Measurements from ENCODE around the gene PFN3.
"Not testable (repeated sequence)": the region's sequence is repeated elsewhere in the genome, so short reads cannot be mapped to it uniquely, and the experiment has no call there.

The PFN3 gene

DNA sequence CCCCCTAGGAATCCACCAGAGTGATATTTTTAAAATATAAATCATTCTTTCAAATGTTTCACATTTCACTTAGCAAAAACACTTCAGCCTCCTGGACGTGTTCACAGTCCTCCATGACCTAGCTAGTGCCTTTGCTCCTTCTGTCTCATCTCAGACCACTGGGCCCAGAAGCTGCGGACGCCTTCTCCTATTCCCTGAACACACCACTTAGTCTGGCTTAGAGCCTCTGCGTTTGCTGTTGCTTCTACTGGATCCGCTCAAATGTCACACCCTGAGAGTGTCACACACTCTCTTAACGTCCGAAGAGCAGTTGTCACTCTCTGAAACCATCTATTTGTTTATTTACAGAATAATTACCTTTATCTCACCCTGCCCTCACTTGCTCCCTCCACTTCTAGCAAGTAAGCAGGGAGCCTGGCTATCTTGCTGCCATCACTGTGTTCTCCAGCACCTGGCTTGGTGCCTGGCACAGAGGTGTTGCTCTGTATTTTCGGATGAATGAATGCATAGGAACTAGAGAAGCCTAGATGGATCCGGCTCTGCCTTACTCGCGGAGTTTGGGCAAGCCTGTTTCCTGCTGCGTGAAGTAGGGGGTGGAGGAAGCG lies 24.8 kb upstream of the PFN3 start:
- no peak for DNase-seq

DNA sequence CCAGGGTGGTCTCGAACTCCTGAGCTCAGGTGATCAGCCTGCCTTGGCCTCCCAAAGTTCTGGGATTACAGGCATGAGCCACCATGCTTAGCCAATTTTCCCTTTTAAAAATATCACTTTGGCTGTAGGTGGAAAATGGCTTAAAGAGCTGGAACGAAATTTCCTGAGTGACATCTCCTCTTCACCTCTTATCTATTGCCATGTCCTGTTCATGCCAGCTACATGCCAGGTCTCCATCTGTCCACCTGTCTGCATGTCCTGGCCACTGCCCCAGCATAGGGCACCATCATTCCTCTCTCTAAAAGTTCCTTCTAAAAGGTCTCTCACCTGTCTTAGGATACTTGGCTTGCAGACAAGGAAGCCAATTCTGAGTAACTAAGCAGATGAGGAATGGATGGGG lies 23.2 kb upstream of the PFN3 start:
- no peak for DNase-seq

DNA sequence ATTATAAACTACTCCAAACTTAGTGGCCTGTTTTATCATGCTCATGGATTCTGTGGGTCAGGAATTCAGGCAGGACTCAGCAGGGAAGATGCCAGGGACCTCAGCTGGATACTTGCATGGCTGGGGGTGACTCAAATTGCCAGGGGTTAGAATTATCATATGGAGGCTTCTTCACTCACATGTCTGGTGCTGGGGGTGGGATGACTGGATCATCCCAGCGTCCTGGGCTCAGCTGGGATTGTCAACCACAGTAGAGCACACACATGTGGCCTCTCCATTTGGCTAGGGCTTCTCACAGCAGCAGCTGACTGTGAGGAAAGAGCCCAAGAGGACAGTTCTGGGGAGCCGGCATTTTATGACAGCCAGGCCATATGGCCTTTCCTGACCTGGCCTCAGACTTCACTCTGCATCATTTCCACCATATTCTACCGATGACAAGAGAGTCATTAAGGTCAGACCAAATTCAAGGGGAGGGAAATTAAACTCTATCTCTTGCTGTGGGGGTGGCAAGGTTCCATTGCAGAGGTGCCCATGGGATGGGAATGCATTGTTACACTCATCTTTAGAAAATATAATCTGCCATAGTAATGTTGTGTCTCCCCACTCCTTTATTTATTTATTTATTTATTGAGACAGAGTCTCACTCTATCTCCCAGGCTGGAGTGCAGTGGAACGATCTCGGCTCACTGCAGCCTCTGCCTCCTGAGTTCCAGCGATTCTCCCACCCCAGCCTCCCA lies 20.8 kb upstream of the PFN3 start:
- no peak for DNase-seq

DNA sequence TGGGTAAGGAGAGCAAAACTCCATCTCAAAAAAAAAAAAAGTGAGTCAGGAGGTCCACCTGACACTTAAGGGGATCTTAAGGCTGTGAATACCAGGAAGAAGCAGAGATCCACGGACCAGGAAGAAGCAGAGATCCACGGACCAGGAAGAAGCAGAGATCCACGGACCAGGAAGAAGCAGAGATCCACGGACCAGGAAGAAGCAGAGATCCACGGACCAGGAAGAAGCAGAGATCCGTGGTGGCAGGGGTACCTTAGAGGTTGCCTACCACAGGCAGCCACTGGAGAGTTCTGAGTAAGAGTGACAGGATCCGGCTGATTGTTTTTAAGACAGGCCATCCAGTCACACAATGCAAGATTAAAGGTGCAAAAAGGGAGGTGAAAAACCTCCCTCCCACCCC lies 20.0 kb upstream of the PFN3 start:
- DNase-seq: not testable (repeated sequence)

GRCh38 chr5:177419046-177419445 lies 18.6 kb upstream of the PFN3 start:
- no peak for DNase-seq

GRCh38 chr5:177417081-177417480 lies 16.6 kb upstream of the PFN3 start:
- not testable (repeated sequence) for DNase-seq

- DNase-seq: no peak
Measured at GRCh38 chr5:177414481-177414880, 14.0 kb upstream of the PFN3 start.

DNA sequence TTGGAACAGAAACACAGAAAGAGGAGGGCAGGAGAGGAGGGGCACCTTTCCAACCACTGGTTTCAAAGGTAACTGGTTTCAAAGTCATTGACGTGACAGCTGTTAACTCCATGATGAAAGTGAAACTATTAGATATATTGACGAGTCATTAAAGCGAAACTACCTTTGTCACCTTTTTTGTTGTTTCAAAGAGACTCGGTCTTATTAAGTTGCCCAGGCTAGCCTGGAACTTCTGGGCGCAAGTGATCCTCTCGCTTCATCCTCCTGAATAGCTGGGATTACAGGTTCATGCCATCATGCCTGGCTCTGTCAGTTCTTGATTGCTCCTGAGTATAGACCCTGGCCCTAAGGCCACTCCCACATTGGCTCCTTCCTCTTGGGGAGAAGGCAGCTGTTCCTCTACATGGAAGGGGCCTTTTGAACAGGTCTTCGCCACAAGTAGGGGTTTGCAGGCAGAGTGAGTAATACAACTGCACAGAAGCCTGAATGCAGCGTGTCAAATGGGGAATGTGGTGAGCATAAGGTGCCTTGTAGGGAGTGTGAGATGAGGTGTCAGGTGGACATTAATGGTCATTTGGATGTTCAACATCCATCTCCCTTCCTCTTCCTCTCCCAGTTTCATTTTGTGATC lies 12.3 kb upstream of the PFN3 start:
- DNase-seq: no peak

GRCh38 chr5:177410575-177410974 lies 10.1 kb upstream of the PFN3 start:
- DNase-seq: no peak

GRCh38 chr5:177409043-177409801 lies 8.8 kb upstream of the PFN3 start, which contains the start of gene F12:
Gene F12 (minus strand): TSS chr5:177409564. CDS start chr5:177409527, 37 bp downstream.
- no peak for DNase-seq

DNA sequence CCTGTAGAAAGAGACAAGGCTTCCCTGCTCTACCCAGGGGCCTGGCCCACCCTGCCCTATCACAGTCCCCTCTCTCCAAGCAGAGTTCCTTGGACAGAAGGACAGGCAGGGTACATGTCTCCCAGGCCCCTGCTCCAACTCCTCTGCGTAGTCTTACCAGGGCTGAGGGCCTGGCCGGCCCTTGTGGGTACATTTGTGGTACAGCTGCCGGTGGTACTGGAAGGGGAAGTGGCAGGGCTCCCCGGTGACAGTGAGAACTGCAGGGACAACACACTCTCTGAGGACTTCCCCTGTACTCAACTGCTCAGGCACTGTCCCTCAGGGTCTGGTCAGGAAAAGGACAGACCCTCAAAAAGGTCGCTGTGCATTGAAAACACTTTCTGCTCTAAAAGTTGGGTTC lies 5.3 kb upstream of the PFN3 start:
- DNase-seq: no peak

- DNase-seq: no peak
Measured at GRCh38 chr5:177405312-177405711, 4.9 kb upstream of the PFN3 start.

- DNase-seq: no peak
Measured at GRCh38 chr5:177404641-177405179, 4.2 kb upstream of the PFN3 start.

GRCh38 chr5:177403792-177404640 lies 3.6 kb upstream of the PFN3 start:
- peak; percentile 46 for DNase-seq

- DNase-seq: peak; percentile 40
Measured at GRCh38 chr5:177403102-177403791, 2.8 kb upstream of the PFN3 start.

DNA sequence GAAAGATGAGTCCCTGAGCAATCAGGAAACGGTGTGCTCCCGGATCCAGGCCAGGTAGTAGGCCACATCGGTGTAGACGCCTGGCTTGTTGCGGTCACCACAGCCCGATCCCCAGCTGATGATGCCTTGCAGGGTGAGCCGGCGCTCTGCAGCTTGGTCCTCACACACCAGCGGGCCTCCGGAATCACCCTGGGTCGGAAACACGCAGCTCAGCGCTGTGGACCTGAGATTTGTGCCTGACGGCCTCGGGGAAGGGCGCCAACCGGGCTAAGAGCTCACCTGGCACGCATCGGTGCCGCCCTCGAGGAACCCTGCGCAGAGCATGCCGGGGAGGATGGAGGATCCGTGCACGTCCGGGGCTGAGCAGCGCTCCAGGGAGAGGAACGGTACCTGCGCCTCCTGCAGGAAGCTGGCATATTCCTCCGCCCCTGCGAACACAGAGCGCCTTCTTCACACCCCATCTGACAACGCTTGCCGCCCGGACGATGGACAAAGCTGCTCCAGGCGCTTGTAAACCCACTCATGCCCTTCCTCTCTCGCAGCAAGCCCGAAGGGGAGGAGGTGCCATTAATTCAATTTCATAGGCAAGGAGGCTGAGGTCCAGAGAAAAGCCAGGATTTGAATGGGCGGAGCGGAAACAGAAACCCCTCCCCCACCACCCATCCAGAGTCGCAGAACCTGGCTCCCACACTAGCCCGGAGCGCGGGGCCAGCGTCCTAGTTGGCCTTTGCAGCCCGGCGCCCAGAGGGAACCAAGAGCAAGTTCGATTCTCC lies 2.0 kb upstream of the PFN3 start:
- DNase-seq: peak; percentile 88

- DNase-seq: no peak
Measured at GRCh38 chr5:177397875-177398390, 2.5 kb downstream of the PFN3 start.

GRCh38 chr5:177396807-177397206 lies 3.7 kb downstream of the PFN3 start:
- no peak for DNase-seq

DNA sequence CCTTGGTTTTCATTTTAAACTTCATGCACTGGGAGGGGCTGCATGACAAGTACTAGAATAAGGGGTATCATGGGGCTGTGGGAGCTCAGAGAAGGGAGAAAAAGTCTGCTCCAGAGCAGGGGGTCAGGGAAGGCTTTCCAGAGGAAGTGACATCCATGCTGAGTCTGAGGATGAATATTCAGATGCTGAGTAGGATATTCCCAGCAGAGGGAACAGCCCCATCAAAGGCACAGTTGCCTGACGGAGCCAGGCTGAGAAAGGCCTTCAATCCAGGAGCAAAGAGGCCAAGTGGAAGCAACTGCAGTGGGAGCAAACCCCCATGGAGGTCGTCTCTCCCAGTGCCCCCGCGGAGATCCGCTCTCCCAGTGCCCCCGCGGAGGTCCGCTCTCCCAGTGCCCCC lies 4.4 kb downstream of the PFN3 start:
- no peak for DNase-seq

- DNase-seq: no peak
Measured at GRCh38 chr5:177393990-177394389, 6.5 kb downstream of the PFN3 start.
